ENCODE measurements around the gene GPR156. TPM values are rescaled to one million over a fixed set of nuclear protein-coding genes. Genes with fewer than 3 reads are reported as not detected.
"Not testable (repeated sequence)": the region's sequence is repeated elsewhere in the genome, so short reads cannot be mapped to it uniquely, and the experiment has no call there.

Gene GPR156
- total RNA-seq, 6 experiments from 2014 or later, result 0.14 to 0.29 (median 0.21) TPM

GRCh38 chr3:120161902-120162301 is 123.1 kb downstream of the GPR156 start:
- DNase-seq, result no peak
- no peak overlapping the region for H3K4me3 Mint-ChIP-seq
- no peak for TF ChIP-seq CTCF (IDR thresholded peaks at IDR 0.05)
- H3K9me3 Mint-ChIP-seq, result no peaks in the 10 kb centered on the region; the same call in 1 of the 2 replicates
- H3K4me1 Mint-ChIP-seq (ENCODE audit: low read depth), result peaks cover 60% of the 10 kb centered on the region
- H3K27ac Mint-ChIP-seq, result peak overlapping the region; percentile 47
- no peaks in the 10 kb centered on the region; the same call in 1 of the 2 replicates for H3K27me3 Mint-ChIP-seq (ENCODE audit: insufficient read depth)
- peaks cover 7% of the 10 kb centered on the region; the same call in 1 of the 2 replicates for H3K36me3 Mint-ChIP-seq (ENCODE audit: low read depth)

GRCh38 chr3:120160050-120160449 is 125.0 kb downstream of the GPR156 start:
- no peak overlapping the region; the same call in 1 of the 2 replicates for H3K4me3 Mint-ChIP-seq
- peaks cover 15% of the 10 kb centered on the region for H3K9me3 Mint-ChIP-seq
- no peaks in the 10 kb centered on the region; the same call in 1 of the 2 replicates for H3K27me3 Mint-ChIP-seq (ENCODE audit: insufficient read depth)
- H3K36me3 Mint-ChIP-seq (ENCODE audit: low read depth), result peaks cover 19% of the 10 kb centered on the region
- H3K4me1 Mint-ChIP-seq (ENCODE audit: low read depth), result peaks cover 62% of the 10 kb centered on the region
- H3K27ac Mint-ChIP-seq, result peak overlapping the region; percentile 92
- DNase-seq, result peak; percentile 97
- TF ChIP-seq CTCF (IDR thresholded peaks at IDR 0.05), result no peak

- H3K4me3 Mint-ChIP-seq, result no peak overlapping the region
- H3K27me3 Mint-ChIP-seq (ENCODE audit: insufficient read depth), result no peaks in the 10 kb centered on the region; the same call in 1 of the 2 replicates
- H3K36me3 Mint-ChIP-seq (ENCODE audit: low read depth), result peaks cover 29% of the 10 kb centered on the region
- no peak for DNase-seq
- TF ChIP-seq CTCF (IDR thresholded peaks at IDR 0.05), result no peak
- no peak overlapping the region for H3K27ac Mint-ChIP-seq
- H3K9me3 Mint-ChIP-seq, result peaks cover 30% of the 10 kb centered on the region
- peaks cover 65% of the 10 kb centered on the region for H3K4me1 Mint-ChIP-seq (ENCODE audit: low read depth)
These were observed 127.3 kb downstream of the GPR156 start for GRCh38 chr3:120157681-120158080.

GRCh38 chr3:120157113-120157512 is 127.9 kb downstream of the GPR156 start:
- no peak for DNase-seq
- Mint-ChIP-seq H3K27ac (no peak overlapping the region), H3K27me3 (ENCODE audit: insufficient read depth) (no peaks in the 10 kb centered on the region), H3K36me3 (ENCODE audit: low read depth) (peaks cover 27% of the 10 kb centered on the region), H3K4me3 (no peak overlapping the region), H3K9me3 (peaks cover 30% of the 10 kb centered on the region), H3K4me1 (ENCODE audit: low read depth) (peaks cover 65% of the 10 kb centered on the region)
- TF ChIP-seq CTCF (IDR thresholded peaks at IDR 0.05), result no peak

GRCh38 chr3:120156699-120157098 is 128.3 kb downstream of the GPR156 start:
- no peak for DNase-seq
- no peaks in the 10 kb centered on the region for H3K27me3 Mint-ChIP-seq (ENCODE audit: insufficient read depth)
- H3K27ac Mint-ChIP-seq, result no peak overlapping the region
- H3K36me3 Mint-ChIP-seq (ENCODE audit: low read depth), result peaks cover 24% of the 10 kb centered on the region
- no peak overlapping the region for H3K4me3 Mint-ChIP-seq
- no peak for TF ChIP-seq CTCF (IDR thresholded peaks at IDR 0.05)
- H3K4me1 Mint-ChIP-seq (ENCODE audit: low read depth), result peaks cover 65% of the 10 kb centered on the region
- peaks cover 30% of the 10 kb centered on the region for H3K9me3 Mint-ChIP-seq

- Mint-ChIP-seq H3K36me3 (ENCODE audit: low read depth) (peaks cover 24% of the 10 kb centered on the region), H3K9me3 (peaks cover 30% of the 10 kb centered on the region), H3K4me1 (ENCODE audit: low read depth) (peaks cover 59% of the 10 kb centered on the region)
- DNase-seq; H3K27me3 Mint-ChIP-seq (ENCODE audit: insufficient read depth); H3K27ac Mint-ChIP-seq; H3K4me3 Mint-ChIP-seq: not testable (repeated sequence)
These were observed 129.3 kb downstream of the GPR156 start for GRCh38 chr3:120155694-120156093.
